BLaER1 treated with 17β-estradiol and CSF1 and Interleukin-3, amounts not matched to agents 10 nM and 100 nM (cell line): Measurements from ENCODE around the gene BHLHA15.
"Not testable (repeated sequence)": the region's sequence is repeated elsewhere in the genome, so short reads cannot be mapped to it uniquely, and the experiment has no call there.

Experiments used
- H3K27ac ChIP-seq, 11 experiments: shearing (Covaris generic); formaldehyde crosslinking; 2 replicates each; pipeline ENCODE4 v1.8.1; 2022
- H3K27me3 ChIP-seq, 11 experiments: shearing (Covaris generic); formaldehyde crosslinking; 2 replicates each; pipeline ENCODE4 v1.8.1; 2022
- H3K36me3 ChIP-seq, 11 experiments: shearing (Covaris generic); formaldehyde crosslinking; 2 replicates each; pipeline ENCODE4 v1.8.1; 2022
- H3K4me1 ChIP-seq, 10 experiments: shearing (Covaris generic); formaldehyde crosslinking; 2 replicates each; pipeline ENCODE4 v1.8.1; 2022
- H3K4me2 ChIP-seq, 11 experiments: shearing (Covaris generic); formaldehyde crosslinking; 2 replicates each; pipeline ENCODE4 v1.8.1; 2022
- H3K4me3 ChIP-seq, 10 experiments: shearing (Covaris generic); formaldehyde crosslinking; 2 replicates each; pipeline ENCODE4 v1.8.1; 2022
- H3K9ac ChIP-seq, 11 experiments: shearing (Covaris generic); formaldehyde crosslinking; 2 replicates each; pipeline ENCODE4 v1.8.1; 2022
- H3K9me3 ChIP-seq, 11 experiments: shearing (Covaris generic); formaldehyde crosslinking; replicated peaks in 1 of 11; 2 replicates each; pipeline ENCODE4 v1.8.1; 2022
- H4K20me1 ChIP-seq, 11 experiments: shearing (Covaris generic); formaldehyde crosslinking; 2 replicates each; pipeline ENCODE4 v1.8.1; 2022
- Cebpa-rat ChIP-seq, 11 experiments: shearing (Covaris generic); IDR thresholded peaks; 2 replicates each; pipeline ENCODE4 v1.8.1; 2022

The BHLHA15 gene

DNA sequence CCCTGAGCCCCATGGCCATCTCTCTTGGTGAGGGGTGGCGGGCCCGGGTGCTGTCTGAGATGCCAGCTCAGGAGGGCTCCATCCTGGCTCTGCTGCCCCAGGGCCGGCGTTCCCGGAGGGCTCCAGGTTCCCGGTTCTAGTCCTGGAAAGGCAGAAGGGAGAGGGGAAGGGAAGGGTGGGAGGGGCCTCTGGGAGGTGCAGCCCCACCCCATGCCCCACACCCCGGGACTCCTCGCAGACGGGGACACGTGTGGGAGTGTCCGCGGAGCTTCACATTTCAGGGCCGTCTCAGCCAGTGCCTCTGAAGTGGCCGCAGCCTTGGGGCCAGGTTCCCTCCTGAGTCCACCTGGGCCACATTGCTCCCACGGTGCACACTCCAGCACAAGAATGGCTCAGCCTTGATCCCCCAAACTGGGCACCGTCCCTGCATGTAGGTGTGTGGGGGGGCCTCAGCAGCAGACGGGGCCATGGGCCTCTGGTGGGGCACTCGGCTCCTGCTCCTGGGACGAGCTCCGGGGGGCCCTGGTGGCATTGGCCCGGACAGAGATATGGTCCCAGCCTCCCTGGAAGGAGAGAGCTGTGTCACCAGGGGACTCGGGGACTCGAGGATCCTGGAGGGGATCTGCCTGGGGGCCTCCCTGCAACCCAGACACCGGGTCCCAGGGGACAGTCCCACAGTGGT lies 5.8 kb downstream of the BHLHA15 start:
- Histone ChIP-seq H3K4me2 (peak overlapping the region; percentile 74 to 97 (median 90)), H4K20me1 (peaks cover 0 to 70% (median 9%) of the 10 kb centered on the region in 11 experiments; a peak in 11 of 22 replicates), H3K27ac (peak overlapping the region in 4 of 11 experiments; percentile 46 to 72 (median 60); a peak in 6 of 22 replicates), H3K4me3 (peak overlapping the region in 1 of 10 experiments; percentile 19; a peak in 1 of 20 replicates), H3K9me3 (no peaks in the 10 kb centered on the region), H3K4me1 (peaks cover 15 to 30% (median 19%) of the 10 kb centered on the region in 10 experiments), H3K36me3 (peaks cover 0 to 62% (median 16%) of the 10 kb centered on the region in 11 experiments; a peak in 15 of 22 replicates), H3K9ac (peak overlapping the region in 3 of 11 experiments; percentile 43 to 64 (median 61); a peak in 3 of 22 replicates), H3K27me3 (peaks cover 0 to 1% (median 0%) of the 10 kb centered on the region in 11 experiments; a peak in 2 of 22 replicates)
- no peak for TF ChIP-seq Cebpa-rat (IDR thresholded peaks at IDR 0.05)

DNA sequence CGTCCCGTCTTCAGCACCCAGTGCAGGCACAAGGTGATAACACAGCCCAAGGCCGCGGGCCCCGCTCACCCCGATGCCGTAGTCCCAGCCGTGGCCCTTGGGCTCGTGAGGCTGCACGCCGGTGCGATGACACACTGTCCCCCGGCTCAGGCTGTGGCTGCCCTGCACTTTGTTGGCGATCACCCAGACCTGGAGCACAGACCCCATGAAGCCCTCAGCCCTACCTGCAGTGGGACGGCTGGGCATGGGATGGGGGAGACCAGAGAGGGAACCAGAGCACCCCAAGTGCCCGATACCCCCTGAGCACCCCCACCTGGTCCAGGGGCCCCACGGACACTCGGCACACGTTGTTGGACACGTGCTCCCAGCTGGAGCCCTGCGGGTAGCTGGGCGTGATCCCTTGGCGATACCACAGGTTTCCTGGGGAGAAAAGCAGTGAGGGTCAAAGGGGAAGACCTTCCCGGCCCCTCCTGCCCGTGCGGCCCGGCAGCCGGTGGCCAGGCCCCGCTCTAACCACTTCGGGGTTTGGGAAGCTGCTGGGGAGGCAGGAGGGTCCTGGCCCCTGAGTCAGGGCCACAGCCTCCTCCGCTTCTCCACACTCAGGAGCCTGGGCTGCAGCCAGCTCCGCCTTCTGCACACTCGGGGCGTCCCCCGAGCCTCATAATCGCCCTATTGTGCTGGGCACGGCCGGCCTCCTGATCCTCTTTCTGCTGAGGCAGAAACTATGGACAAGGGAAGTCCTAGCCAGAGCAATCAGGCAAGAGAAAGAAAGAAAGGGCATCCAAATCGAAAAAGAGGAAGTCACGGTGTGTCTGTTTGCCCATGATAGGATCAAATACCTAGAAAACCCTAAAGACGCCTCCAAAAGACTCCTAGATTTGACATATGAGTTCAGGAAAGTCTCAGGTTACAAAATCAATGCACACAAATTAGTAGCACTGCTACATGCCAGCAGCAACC lies 6.7 kb downstream of the BHLHA15 start:
- peak overlapping the region; percentile 74 to 97 (median 90) for H3K4me2 ChIP-seq
- H3K4me3 ChIP-seq, result peak overlapping the region in 3 of 10 experiments; percentile 19 to 22 (median 20); a peak in 2 of 20 replicates
- peaks cover 0 to 69% (median 9%) of the 10 kb centered on the region in 11 experiments; a peak in 11 of 22 replicates for H4K20me1 ChIP-seq

DNA sequence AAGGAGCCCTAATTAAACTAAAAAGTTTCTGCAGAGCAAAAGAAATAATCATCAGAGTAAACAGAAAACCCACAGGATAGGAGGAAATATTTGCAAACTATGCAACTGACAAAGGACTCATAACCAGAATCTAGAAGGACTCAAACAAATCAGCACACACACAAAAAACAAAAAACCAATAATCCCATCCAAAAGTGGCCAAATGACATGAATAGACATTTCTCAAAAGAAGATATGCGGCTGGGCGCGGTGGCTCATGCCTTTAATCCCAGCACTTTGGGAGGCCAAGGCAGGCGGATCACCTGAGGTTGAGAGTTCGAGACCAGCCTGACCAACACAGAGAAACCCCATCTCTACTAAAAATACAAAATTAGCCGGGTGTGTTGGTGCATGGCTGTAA lies 8.1 kb downstream of the BHLHA15 start:
- not testable (repeated sequence) for H3K9ac ChIP-seq, H3K27ac ChIP-seq, H3K4me3 ChIP-seq, H3K27me3 ChIP-seq, H3K9me3 ChIP-seq
- Histone ChIP-seq H3K36me3 (peaks cover 0 to 75% (median 19%) of the 10 kb centered on the region in 11 experiments; a peak in 15 of 22 replicates), H3K4me1 (peaks cover 18 to 45% (median 30%) of the 10 kb centered on the region in 10 experiments), H4K20me1 (peaks cover 0 to 62% (median 9%) of the 10 kb centered on the region in 11 experiments; a peak in 11 of 22 replicates), H3K4me2 (peak overlapping the region in 3 of 11 experiments; percentile 2 to 6 (median 2); a peak in 1 of 22 replicates)

More for the DNA sequence above, 6.7 kb downstream of the BHLHA15 start:
- H3K36me3 ChIP-seq, result peaks cover 0 to 70% (median 19%) of the 10 kb centered on the region in 11 experiments; a peak in 15 of 22 replicates
- H3K27me3 ChIP-seq, result no peaks in the 10 kb centered on the region
- TF ChIP-seq Cebpa-rat (IDR thresholded peaks at IDR 0.05), result no peak
- peak overlapping the region in 9 of 11 experiments; percentile 16 to 64 (median 43); a peak in 13 of 22 replicates for H3K9ac ChIP-seq
- H3K27ac ChIP-seq, result peak overlapping the region in 8 of 11 experiments; percentile 43 to 72 (median 54); a peak in 17 of 22 replicates
- H3K9me3 ChIP-seq, result no peaks in the 10 kb centered on the region
- H3K4me1 ChIP-seq, result peaks cover 15 to 30% (median 19%) of the 10 kb centered on the region in 10 experiments

DNA sequence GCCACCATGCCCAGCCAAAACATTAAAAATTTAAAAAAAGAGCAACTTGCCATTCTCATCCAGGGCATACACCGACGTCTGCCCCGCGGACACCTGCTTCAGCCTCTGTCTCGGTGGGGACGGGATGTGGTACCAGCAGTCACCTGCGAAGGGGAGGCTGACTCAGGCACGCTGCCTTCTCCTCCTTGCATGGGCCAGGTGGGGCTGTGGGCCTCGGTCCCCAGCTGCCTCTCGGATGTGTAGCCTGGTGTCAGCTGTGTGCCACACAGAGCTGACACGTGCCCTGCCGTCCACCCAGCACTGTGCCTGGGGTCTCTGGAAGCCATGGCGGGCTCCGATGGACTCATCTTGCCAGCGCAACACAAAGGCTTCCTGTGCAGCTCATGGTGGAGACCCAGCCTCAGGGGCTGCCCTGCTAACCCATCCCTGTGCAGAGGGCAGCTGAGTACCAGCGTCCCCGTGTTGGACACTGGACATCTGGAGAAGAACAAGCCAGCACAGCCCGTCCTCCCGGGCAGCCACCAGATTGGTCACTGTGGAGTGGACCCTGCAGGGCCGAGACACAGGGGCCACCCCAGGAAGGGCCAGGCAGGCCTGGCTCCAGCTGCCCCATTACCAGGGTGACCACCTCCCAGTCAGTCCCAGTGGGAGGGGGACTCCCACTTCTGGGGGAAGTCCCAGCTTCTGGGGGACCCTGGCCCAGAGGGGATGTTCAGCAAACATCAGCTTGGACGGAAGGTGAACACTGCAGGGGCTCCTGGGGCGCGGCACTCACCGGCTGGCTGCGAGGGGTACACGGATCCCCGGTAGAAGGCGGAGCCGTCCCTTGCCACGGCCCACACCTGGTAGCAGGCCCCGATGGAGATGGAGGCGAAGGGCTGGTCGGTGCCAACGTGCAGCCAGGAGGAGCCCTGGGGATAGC lies 10.6 kb downstream of the BHLHA15 start:
- TF ChIP-seq Cebpa-rat (IDR thresholded peaks at IDR 0.05), result no peak
- Histone ChIP-seq H3K27me3 (no peaks in the 10 kb centered on the region), H3K9me3 (no peaks in the 10 kb centered on the region), H3K36me3 (peaks cover 0 to 76% (median 20%) of the 10 kb centered on the region in 11 experiments; a peak in 14 of 22 replicates), H3K4me3 (no peak overlapping the region), H3K27ac (no peak overlapping the region), H3K9ac (no peak overlapping the region), H4K20me1 (peaks cover 0 to 46% (median 6%) of the 10 kb centered on the region in 11 experiments; a peak in 11 of 22 replicates), H3K4me2 (no peak overlapping the region), H3K4me1 (peaks cover 18 to 46% (median 32%) of the 10 kb centered on the region in 10 experiments)

DNA sequence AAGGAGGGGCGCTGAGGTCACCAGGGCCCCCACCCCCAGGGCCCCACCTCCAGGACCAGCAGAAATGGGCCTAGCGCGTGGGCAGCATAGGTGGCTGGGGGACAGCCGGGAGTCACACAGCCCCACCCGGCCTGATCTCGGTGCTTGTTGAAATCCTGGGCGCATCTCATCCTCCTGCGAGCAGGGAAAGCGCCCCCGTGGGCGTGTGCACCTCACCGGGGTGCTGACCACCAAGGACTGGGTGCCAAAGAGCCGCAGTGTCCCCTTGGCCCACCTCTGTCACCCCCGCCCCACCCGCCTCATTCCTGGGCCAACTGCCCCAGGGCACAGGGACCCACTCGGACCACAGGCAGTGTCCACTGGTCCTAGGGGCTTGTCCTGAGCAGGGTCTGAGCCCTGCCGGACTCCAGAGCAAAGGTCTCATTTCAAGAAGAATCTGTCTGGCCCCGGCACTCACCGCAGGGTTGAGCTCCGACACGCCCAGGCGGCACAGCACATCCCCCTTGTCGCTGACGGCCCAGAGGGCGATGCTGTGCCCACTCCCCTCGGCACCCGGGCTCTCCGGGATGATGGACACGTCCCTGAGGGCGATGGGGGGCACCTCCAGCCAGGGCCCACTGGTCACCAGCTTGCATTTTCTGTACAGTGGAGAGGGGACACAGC lies 11.4 kb downstream of the BHLHA15 start:
- Histone ChIP-seq H3K36me3 (peaks cover 0 to 76% (median 19%) of the 10 kb centered on the region in 11 experiments; a peak in 14 of 22 replicates), H3K9ac (no peak overlapping the region), H3K4me3 (no peak overlapping the region), H3K4me2 (peak overlapping the region in 1 of 11 experiments; percentile 28; a peak in 2 of 22 replicates), H3K9me3 (no peaks in the 10 kb centered on the region), H3K27me3 (no peaks in the 10 kb centered on the region), H3K4me1 (peaks cover 12 to 41% (median 26%) of the 10 kb centered on the region in 10 experiments), H3K27ac (no peak overlapping the region), H4K20me1 (peaks cover 0 to 39% (median 1%) of the 10 kb centered on the region in 11 experiments; a peak in 11 of 22 replicates)
- TF ChIP-seq Cebpa-rat (IDR thresholded peaks at IDR 0.05), result no peak

DNA sequence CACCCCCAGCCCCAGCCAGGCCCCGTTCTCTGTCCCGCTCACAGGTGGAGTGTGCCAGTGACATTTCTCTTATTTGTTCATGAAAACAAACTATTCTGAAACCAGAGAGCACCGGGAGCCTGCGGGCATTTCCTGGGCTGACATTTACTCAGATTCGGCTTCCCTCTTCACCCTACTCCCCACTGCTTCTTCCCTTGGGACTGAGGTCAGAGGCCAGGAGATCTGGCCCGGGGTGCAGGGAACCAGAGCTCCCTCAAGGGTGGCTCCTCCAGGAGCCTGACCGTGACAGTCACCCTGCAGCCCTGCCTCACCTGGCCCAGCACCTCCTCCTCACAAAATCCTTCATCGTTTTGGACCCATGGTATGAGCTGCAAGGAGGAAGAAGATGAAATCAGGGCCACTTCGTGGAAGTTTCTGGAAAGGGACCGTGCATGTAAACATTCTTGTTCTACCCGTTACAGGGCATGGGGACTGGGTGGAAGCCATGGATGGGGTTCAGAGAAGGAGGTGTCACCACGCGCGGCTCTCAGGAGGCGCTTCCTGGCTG lies 12.2 kb downstream of the BHLHA15 start:
- H3K4me1 ChIP-seq, result peaks cover 4 to 40% (median 24%) of the 10 kb centered on the region in 10 experiments

More for the DNA sequence above, 12.2 kb downstream of the BHLHA15 start:
- TF ChIP-seq Cebpa-rat (IDR thresholded peaks at IDR 0.05), result no peak
- no peak overlapping the region for H3K9ac ChIP-seq
- no peak overlapping the region for H3K4me3 ChIP-seq
- H3K9me3 ChIP-seq, result no peaks in the 10 kb centered on the region
- H3K27ac ChIP-seq, result no peak overlapping the region
- no peaks in the 10 kb centered on the region for H3K27me3 ChIP-seq
- peak overlapping the region in 9 of 11 experiments; percentile 18 to 76 (median 61); a peak in 17 of 22 replicates for H3K4me2 ChIP-seq
- peaks cover 0 to 39% (median 0%) of the 10 kb centered on the region in 11 experiments; a peak in 8 of 22 replicates for H4K20me1 ChIP-seq
- peaks cover 0 to 83% (median 21%) of the 10 kb centered on the region in 11 experiments; a peak in 14 of 22 replicates for H3K36me3 ChIP-seq
